Stimulated activated CD4-positive, alpha-beta T cell treated with anti-CD3 and anti-CD28 coated beads, TNF-alpha, amount 100 ng/mL, for 48 hours (primary cell): Measurements from ENCODE around the gene IMP3.
"Not testable (repeated sequence)": the region's sequence is repeated elsewhere in the genome, so short reads cannot be mapped to it uniquely, and the experiment has no call there.

Source experiments
- DNase-seq, 3 donors: peaks; one replicate each; pipeline ENCODE4 v3.0.0-alpha.2; 2020; ENCODE audit warnings: low read depth in 3 of 3

The IMP3 gene

GRCh38 chr15:75650908-75651809 is 11.1 kb upstream of the IMP3 start:
- no peak for DNase-seq

- DNase-seq, result no peak
These were observed 9.8 kb upstream of the IMP3 start for GRCh38 chr15:75649848-75650247.

GRCh38 chr15:75649045-75649761 is 9.2 kb upstream of the IMP3 start:
- no peak for DNase-seq

- no peak for DNase-seq
These were observed 8.4 kb upstream of the IMP3 start for GRCh38 chr15:75648156-75649000.

GRCh38 chr15:75647370-75648155 is 7.5 kb upstream of the IMP3 start, which contains the start of gene SNX33:
Gene SNX33, plus strand, starts transcription at chr15:75647912. Its CDS starts 1,191 bp downstream, at chr15:75649103.
- DNase-seq, result peak; percentile 34 to 43 (median 37)

- no peak for DNase-seq
These were observed 6.9 kb upstream of the IMP3 start for GRCh38 chr15:75646944-75647364.

- DNase-seq, result no peak
These were observed 6.3 kb upstream of the IMP3 start for GRCh38 chr15:75646112-75646943.

- DNase-seq, result no peak
These were observed 4.4 kb upstream of the IMP3 start for GRCh38 chr15:75644376-75644775.

GRCh38 chr15:75641603-75642002 is 1.6 kb upstream of the IMP3 start:
- no peak for DNase-seq

GRCh38 chr15:75641179-75641503 is 1.1 kb upstream of the IMP3 start:
- no peak for DNase-seq

GRCh38 chr15:75640483-75641178 is 607 bp upstream of the IMP3 start:
- peak in 1 of 3 donors; percentile 24 for DNase-seq

GRCh38 chr15:75639191-75639708 is 774 bp downstream of the IMP3 start:
- no peak for DNase-seq

- DNase-seq, result no peak
These were observed 2.6 kb downstream of the IMP3 start for GRCh38 chr15:75637245-75638009.

- no peak for DNase-seq
These were observed 4.0 kb downstream of the IMP3 start for GRCh38 chr15:75636026-75636425.

GRCh38 chr15:75633922-75634321 is 6.1 kb downstream of the IMP3 start:
- not testable (repeated sequence) for DNase-seq

GRCh38 chr15:75631935-75632334 is 8.1 kb downstream of the IMP3 start:
- no peak for DNase-seq

GRCh38 chr15:75625542-75626347 is 14.3 kb downstream of the IMP3 start, which contains the start of gene SNUPN:
Gene SNUPN, minus strand, starts transcription at chr15:75625725. Its CDS starts 4,674 bp downstream, at chr15:75621051.
- peak; percentile 90 to 94 (median 91) for DNase-seq

GRCh38 chr15:75622505-75622904 is 17.5 kb downstream of the IMP3 start:
- DNase-seq, result no peak
